GM21576 (cell line): Measurements from ENCODE around the gene CTAGE1.
"Not testable (repeated sequence)": the region's sequence is repeated elsewhere in the genome, so short reads cannot be mapped to it uniquely, and the experiment has no call there.

ENCODE experiments used
- ATAC-seq: cut with Tn5 transposase; IDR thresholded peaks from one replicate; pipeline ENCODE4 v1.9.1; 2021; ENCODE audit warnings: mild to moderate bottlenecking, moderate library complexity; ENCODE audit not compliant: unreplicated experiment

The CTAGE1 gene

GRCh38 chr18:22393164-22393563 is 24.6 kb downstream of the CTAGE1 start:
- not testable (repeated sequence) for ATAC-seq

- ATAC-seq: no peak
Observed at GRCh38 chr18:22391407-22392345, 26.0 kb downstream of the CTAGE1 start.

- ATAC-seq: no peak
Observed at GRCh38 chr18:22387787-22388186, 29.9 kb downstream of the CTAGE1 start.

GRCh38 chr18:22387364-22387763 is 30.4 kb downstream of the CTAGE1 start:
- ATAC-seq: no peak

- no peak for ATAC-seq
Observed at GRCh38 chr18:22385718-22386117, 32.0 kb downstream of the CTAGE1 start.

- ATAC-seq: no peak
Observed at GRCh38 chr18:22378672-22379282, 38.9 kb downstream of the CTAGE1 start.

- no peak for ATAC-seq
Observed at GRCh38 chr18:22377769-22378168, 39.9 kb downstream of the CTAGE1 start.

- ATAC-seq: no peak
Observed at GRCh38 chr18:22370414-22370813, 47.3 kb downstream of the CTAGE1 start.

GRCh38 chr18:22368021-22368420 is 49.7 kb downstream of the CTAGE1 start:
- ATAC-seq: no peak

GRCh38 chr18:22367303-22367702 is 50.4 kb downstream of the CTAGE1 start:
- ATAC-seq: no peak

- no peak for ATAC-seq
Observed at GRCh38 chr18:22363867-22364463, 53.8 kb downstream of the CTAGE1 start.
